WERI-Rb-1 (cell line): ENCODE data around the gene FBXO30.

ENCODE experiments used
- DNase-seq: peaks from one replicate; pipeline ENCODE4 v3.0.0-alpha.2; 2020
- H3K27ac ChIP-seq: fragments of 250-450 bp; sonication (Bioruptor Pico); 2 replicates; pipeline ENCODE4 v1.5.1; 2020; ENCODE audit warnings: mild to moderate bottlenecking, moderate library complexity
- H3K27me3 ChIP-seq: fragments of 250-450 bp; sonication (Bioruptor Pico); 2 replicates; pipeline ENCODE4 v1.5.1; 2021; ENCODE audit warnings: mild to moderate bottlenecking, low read depth, moderate library complexity; ENCODE audit not compliant: insufficient read depth, severe bottlenecking
- H3K36me3 ChIP-seq: fragments of 250-450 bp; sonication (Bioruptor Pico); 2 replicates; pipeline ENCODE4 v1.5.1; 2020; ENCODE audit warnings: mild to moderate bottlenecking, moderate library complexity
- H3K4me3 ChIP-seq: 2 replicates; pipeline ENCODE4 v1.5.1; 2011; ENCODE audit warnings: low read depth, mild to moderate bottlenecking, control low read depth, low read length
- H3K9me3 ChIP-seq: fragments of 250-450 bp; sonication (Bioruptor Pico); 2 replicates; pipeline ENCODE4 v1.5.1; 2021; ENCODE audit warnings: mild to moderate bottlenecking, moderate library complexity; ENCODE audit not compliant: severe bottlenecking
- TF ChIP-seq, protein P1 (sequence below): IDR thresholded peaks from 2 replicates; pipeline ENCODE4 v1.5.1; 2011; ENCODE audit warnings: low read depth, mild to moderate bottlenecking, control low read depth, inconsistent platforms, low read length

Gene FBXO30

DNA sequence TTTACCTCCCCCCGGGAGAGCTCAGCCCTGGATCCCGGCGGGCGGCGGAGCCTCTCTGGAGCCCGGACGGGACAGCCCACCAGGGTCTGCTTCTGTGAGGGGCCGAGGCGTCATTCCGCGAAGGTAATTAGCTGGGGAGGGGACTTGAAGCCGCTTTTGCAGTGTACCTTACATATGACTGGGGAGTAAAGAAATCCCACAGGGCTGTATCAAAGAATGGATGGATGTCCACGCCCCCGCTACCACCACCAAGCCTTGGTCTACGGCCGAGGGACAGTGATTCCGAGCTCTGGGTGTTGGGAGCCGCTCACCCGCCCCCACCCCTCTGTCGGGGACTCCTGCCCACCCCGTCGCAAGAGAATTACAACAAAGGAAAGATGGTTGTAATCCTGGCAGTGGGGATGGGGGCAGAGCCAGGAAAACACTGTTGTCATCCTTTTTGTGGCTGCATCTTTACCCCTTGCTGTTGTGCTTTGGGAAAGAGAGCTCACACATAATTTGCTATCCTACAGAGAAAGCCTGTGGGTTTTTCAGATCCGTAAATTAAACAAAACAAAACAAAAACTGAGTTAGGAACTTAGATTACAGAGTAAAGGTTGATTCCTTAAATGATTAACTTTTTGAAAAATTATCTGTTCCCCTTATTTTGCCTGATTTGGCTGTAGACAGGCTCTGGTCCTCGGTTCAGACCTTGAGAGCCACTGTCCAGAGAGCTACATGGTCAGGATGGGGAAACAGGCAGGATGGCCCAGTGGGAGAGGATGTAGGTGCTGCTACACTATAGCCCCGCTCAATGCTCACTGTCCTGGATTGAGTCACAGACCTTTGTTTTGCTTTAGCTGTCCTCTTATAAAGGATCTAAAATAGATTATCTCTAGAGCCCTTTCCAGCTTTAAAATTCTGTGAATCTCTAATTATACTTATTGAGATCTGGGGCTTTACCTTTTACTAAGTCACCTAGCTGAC, 997 bp upstream of the FBXO30 start:
- Histone ChIP-seq H3K27ac (peak overlapping the region; percentile 88), H3K9me3 (no peaks in the 10 kb centered on the region), H3K36me3 (peaks cover 4% of the 10 kb centered on the region; the same call in 1 of the 2 replicates), H3K4me3 (peak overlapping the region; percentile 85), H3K27me3 (no peaks in the 10 kb centered on the region)
- TF ChIP-seq, protein P1, sequence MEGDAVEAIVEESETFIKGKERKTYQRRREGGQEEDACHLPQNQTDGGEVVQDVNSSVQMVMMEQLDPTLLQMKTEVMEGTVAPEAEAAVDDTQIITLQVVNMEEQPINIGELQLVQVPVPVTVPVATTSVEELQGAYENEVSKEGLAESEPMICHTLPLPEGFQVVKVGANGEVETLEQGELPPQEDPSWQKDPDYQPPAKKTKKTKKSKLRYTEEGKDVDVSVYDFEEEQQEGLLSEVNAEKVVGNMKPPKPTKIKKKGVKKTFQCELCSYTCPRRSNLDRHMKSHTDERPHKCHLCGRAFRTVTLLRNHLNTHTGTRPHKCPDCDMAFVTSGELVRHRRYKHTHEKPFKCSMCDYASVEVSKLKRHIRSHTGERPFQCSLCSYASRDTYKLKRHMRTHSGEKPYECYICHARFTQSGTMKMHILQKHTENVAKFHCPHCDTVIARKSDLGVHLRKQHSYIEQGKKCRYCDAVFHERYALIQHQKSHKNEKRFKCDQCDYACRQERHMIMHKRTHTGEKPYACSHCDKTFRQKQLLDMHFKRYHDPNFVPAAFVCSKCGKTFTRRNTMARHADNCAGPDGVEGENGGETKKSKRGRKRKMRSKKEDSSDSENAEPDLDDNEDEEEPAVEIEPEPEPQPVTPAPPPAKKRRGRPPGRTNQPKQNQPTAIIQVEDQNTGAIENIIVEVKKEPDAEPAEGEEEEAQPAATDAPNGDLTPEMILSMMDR: no peak
- DNase-seq: peak; percentile 37

DNA sequence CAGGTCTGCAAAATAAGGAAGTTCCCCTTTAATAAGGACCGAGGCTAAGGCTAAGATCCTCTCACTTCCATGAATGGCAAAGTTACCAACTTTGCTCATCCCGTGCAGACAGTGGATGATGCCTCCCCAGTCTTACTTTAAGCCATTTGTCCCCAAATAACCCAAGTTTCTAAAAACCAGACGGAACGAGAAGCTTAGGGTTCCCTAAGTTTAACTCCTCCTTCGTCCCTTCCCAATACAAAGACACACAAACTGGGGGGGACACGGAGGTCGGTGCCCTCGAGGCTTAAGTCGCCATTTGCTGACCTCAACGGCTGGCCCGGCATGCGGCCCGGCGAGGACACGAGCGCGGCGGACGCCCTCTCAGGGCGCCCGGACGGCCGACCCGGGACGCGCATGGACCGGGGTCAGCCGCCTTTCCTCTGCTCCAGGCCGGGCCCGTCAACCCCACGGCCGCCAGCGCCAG, 527 bp downstream of the FBXO30 start:
- no peaks in the 10 kb centered on the region for H3K9me3 ChIP-seq
- TF ChIP-seq, protein P1: no peak
- peaks cover 4% of the 10 kb centered on the region for H3K36me3 ChIP-seq
- DNase-seq: peak; percentile 38
- H3K4me3 ChIP-seq: peak overlapping the region; percentile 85
- peak overlapping the region; percentile 88 for H3K27ac ChIP-seq
- no peaks in the 10 kb centered on the region for H3K27me3 ChIP-seq

DNA sequence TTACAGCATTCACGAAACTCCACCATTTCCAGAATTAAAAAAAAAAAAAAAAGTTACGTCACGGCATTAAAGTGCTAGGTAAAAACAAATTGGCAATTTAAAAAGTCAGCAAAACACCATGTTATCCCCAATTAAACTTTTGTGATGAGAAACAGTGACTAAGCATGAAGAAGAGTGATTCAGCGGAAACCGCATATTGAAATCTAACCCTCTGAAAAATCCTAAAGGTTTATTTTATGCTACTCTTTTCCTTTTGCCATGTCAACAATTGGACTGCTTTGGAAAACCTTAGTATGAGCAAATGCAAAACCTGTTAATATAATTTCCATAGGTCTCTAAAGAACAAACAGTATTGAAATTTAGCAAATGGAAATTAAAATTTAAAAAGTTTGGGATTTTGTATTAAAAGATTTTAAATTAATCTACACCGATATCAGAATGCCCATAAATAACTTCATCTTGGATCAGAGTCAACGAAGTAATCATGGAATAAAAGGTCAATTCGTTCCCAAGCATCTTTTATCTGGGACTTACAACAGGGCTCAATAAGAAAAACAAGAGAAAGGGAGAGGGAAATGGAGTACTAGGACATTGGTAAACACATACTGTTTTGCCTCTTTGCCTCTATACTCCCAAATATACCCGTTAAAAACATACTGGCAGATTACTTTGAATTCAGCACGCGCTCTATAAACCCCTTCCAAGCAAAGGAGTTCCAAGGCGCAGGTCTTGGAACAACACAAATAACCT, 1.1 kb downstream of the FBXO30 start:
- Histone ChIP-seq H3K4me3 (peak overlapping the region; percentile 85), H3K9me3 (no peaks in the 10 kb centered on the region), H3K27me3 (no peaks in the 10 kb centered on the region), H3K36me3 (peaks cover 4% of the 10 kb centered on the region), H3K27ac (peak overlapping the region; percentile 88)
- TF ChIP-seq, protein P1: no peak
- no peak for DNase-seq

DNA sequence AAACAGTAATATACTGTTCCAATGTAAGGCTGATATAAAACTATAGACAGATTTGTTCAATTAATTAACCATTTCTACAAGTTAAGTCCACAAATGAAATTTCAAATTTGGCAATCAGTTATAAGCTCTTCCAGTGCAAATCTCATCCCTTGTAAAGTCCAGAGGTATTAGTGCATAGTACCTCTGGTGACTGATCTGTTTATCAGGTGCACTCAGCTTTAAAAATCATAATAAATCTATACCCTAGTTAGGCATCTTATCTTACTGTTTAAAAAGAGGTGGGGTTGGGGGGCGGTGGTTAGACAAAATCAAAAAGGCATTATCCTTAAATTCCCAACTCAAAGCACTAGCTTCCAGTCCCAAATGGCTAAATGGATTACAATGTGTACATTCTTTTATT, 2.9 kb downstream of the FBXO30 start:
- H3K36me3 ChIP-seq: peaks cover 6% of the 10 kb centered on the region
- H3K4me3 ChIP-seq: no peak overlapping the region
- no peaks in the 10 kb centered on the region for H3K9me3 ChIP-seq
- TF ChIP-seq, protein P1: no peak
- no peaks in the 10 kb centered on the region for H3K27me3 ChIP-seq
- no peak for DNase-seq
- H3K27ac ChIP-seq: no peak overlapping the region

DNA sequence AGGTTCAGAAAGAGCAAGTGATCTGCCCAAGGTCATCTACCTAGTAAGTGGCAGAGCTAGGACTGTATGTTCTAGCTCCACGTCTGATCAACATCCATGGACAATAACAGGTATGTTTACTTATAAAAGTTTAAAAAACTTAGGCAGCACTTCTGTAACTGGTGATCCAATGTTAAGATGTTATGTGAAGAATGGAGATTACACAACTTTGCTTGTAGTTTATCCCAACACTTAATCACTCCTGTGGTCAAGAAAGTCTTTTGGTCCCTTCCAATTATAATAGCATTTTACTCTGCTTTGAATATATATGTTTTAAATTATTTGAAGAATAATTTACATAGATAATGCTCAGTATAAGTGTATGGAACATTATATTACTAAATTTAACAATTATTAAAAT, 4.8 kb downstream of the FBXO30 start:
- Histone ChIP-seq H3K4me3 (no peak overlapping the region), H3K36me3 (peaks cover 21% of the 10 kb centered on the region), H3K27me3 (no peaks in the 10 kb centered on the region), H3K27ac (no peak overlapping the region), H3K9me3 (no peaks in the 10 kb centered on the region)
- no peak for DNase-seq
- TF ChIP-seq, protein P1: no peak
